ENCODE data around the gene NMRAL1. TPM values are rescaled to one million over a fixed set of nuclear protein-coding genes. Genes with fewer than 3 reads are reported as not detected.

The NMRAL1 gene
- polyA plus RNA-seq, 1 of the 3 experiments (the other 2 are of a cell fraction): 99.9 TPM

DNA sequence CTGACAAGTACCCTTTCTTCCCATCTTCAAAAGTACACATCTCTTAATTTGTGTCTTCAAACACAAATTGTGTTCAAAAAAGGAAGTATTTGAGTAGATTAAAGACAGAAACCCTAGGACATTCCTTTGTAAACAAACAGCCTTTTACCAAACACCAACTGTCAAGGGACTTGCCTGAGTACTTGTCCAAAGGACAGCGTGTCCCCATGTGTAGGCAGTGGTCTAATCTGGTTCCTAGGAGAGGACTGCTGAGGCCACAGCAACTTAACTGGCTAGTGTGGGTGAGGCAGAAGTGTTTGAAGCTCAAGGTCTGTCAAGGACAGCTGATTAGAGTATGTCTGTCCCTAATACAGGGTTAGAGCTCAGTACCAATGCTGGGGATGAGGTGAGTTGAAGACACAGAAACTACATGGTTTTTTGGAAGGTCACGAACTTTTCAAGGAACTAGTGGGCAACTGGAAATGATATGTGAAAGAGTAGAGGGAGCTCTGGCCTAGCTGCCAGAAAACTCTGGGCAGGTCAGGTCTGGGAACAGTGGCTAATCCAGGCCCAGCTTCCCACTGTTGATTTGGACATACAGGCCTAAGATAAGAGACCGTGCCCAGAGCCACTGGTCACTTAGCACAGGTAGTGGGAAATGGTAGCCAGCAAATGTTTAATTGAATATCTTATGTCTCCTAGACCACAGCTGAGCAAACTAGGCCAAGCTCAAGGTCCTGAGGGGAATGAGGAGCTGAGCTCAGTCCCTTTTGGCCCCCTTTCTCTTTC is 11.9 kb upstream of the NMRAL1 start:
- CTCF ChIA-PET: interaction anchor here (1.2 to 4.2 kb wide), 4 partner anchors 10 to 32 kb away, joined by 3 to 22 read pairs (median 6); partner anchors contain the start of gene HMOX2
- TF ChIP-seq, protein P1, sequence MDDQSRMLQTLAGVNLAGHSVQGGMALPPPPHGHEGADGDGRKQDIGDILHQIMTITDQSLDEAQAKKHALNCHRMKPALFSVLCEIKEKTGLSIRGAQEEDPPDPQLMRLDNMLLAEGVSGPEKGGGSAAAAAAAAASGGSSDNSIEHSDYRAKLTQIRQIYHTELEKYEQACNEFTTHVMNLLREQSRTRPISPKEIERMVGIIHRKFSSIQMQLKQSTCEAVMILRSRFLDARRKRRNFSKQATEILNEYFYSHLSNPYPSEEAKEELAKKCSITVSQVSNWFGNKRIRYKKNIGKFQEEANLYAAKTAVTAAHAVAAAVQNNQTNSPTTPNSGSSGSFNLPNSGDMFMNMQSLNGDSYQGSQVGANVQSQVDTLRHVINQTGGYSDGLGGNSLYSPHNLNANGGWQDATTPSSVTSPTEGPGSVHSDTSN (IDR thresholded peaks at IDR 0.05): no peak
- TF ChIP-seq, protein P2, sequence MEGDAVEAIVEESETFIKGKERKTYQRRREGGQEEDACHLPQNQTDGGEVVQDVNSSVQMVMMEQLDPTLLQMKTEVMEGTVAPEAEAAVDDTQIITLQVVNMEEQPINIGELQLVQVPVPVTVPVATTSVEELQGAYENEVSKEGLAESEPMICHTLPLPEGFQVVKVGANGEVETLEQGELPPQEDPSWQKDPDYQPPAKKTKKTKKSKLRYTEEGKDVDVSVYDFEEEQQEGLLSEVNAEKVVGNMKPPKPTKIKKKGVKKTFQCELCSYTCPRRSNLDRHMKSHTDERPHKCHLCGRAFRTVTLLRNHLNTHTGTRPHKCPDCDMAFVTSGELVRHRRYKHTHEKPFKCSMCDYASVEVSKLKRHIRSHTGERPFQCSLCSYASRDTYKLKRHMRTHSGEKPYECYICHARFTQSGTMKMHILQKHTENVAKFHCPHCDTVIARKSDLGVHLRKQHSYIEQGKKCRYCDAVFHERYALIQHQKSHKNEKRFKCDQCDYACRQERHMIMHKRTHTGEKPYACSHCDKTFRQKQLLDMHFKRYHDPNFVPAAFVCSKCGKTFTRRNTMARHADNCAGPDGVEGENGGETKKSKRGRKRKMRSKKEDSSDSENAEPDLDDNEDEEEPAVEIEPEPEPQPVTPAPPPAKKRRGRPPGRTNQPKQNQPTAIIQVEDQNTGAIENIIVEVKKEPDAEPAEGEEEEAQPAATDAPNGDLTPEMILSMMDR (IDR thresholded peaks at IDR 0.05): no peak
- no peak for DNase-seq
- Histone ChIP-seq H3K79me2 (ENCODE audit: insufficient read depth) (peaks cover 73% of the 10 kb centered on the region), H3K27ac (ENCODE audit: low read depth in 2 of 2, low read length in 1 of 2) (no peak overlapping the region), H3K9me2 (no peaks in the 10 kb centered on the region), H4K20me1 (ENCODE audit: insufficient read depth) (no peaks in the 10 kb centered on the region; the same call in 1 of the 2 replicates), H3K4me2 (no peak overlapping the region), H3K9me3 (no peaks in the 10 kb centered on the region), H3K4me1 (ENCODE audit: control insufficient read depth in 1 of 2, insufficient read depth in 2 of 2, low read depth in 1 of 2, low read length in 1 of 2) (peaks cover 0 to 24% of the 10 kb centered on the region in 2 experiments; a peak in 2 of 4 replicates), H3K9ac (no peak overlapping the region), H3K36me3 (replicated peaks in 1 of 2; ENCODE audit: control insufficient read depth in 1 of 2, insufficient read depth in 2 of 2, low read length in 1 of 2) (peaks cover 4 to 7% of the 10 kb centered on the region in 2 experiments), H3K27me3 (ENCODE audit: insufficient read depth) (no peaks in the 10 kb centered on the region), H3K4me3 (ENCODE audit: low read depth in 2 of 2, low read length in 1 of 2) (no peak overlapping the region), H2AFZ (ENCODE audit: low read depth) (no peak overlapping the region), H3F3A (replicated peaks; ENCODE audit: insufficient read depth) (peaks cover 34% of the 10 kb centered on the region)
- POLR2A ChIA-PET: interaction anchor here (0.7 kb wide), 1 partner anchor 10 kb away, joined by 3 read pairs; the partner anchor contains the start of gene HMOX2
- 100% methylated on average over 3 of the region's 3 CpGs for WGBS (ENCODE audit: low lambda C conversion rate)

DNA sequence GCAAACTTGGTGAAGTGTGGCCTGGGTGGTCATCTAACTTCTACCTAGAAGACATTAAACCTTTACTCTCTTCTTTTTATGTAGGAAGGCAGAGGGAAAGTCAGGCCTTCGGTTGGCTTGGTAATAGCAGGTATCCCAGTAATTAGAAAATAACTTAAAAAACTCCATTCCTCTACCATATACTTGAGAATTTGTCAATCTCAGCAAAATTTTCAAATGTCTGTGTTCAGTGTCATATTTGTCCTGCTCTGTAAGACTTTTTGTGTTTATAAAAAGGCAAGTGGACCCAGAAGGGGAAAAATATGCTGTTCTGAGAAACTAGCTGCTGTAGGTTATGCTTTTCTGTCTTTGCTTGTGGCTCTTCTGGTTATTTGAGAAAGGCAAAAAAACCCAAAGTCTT is 7.5 kb upstream of the NMRAL1 start:
- no peak overlapping the region for H3K27ac ChIP-seq (ENCODE audit: low read depth in 2 of 2, low read length in 1 of 2)
- WGBS (ENCODE audit: low lambda C conversion rate): 100% methylated on average over 1 of the region's 1 CpG
- no peak overlapping the region for H3K4me2 ChIP-seq
- TF ChIP-seq TEAD4 (IDR thresholded peaks at IDR 0.05; ENCODE audit: borderline replicate concordance, insufficient read depth): no peak
- TF ChIP-seq NRF1 (IDR thresholded peaks at IDR 0.05; ENCODE audit: low read depth, low read length): no peak
- TF ChIP-seq TAF1 (IDR thresholded peaks at IDR 0.05; ENCODE audit: borderline replicate concordance, low read depth, low read length): no peak
- TF ChIP-seq RAD21 (IDR thresholded peaks at IDR 0.05; ENCODE audit: low read length): no peak
- TF ChIP-seq CHD2 (IDR thresholded peaks at IDR 0.05; ENCODE audit: low read length, partially characterized antibody): no peak
- TF ChIP-seq, protein P3, sequence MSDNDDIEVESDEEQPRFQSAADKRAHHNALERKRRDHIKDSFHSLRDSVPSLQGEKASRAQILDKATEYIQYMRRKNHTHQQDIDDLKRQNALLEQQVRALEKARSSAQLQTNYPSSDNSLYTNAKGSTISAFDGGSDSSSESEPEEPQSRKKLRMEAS (IDR thresholded peaks at IDR 0.05; ENCODE audit: low read depth): no peak
- no peak for TF ChIP-seq EZH2phosphoT487 (IDR thresholded peaks at IDR 0.05; ENCODE audit: borderline replicate concordance, low read depth)
- TF ChIP-seq POLR2AphosphoS5 (IDR thresholded peaks at IDR 0.05; ENCODE audit: low read depth, low read length): no peak
- TF ChIP-seq, protein P4, sequence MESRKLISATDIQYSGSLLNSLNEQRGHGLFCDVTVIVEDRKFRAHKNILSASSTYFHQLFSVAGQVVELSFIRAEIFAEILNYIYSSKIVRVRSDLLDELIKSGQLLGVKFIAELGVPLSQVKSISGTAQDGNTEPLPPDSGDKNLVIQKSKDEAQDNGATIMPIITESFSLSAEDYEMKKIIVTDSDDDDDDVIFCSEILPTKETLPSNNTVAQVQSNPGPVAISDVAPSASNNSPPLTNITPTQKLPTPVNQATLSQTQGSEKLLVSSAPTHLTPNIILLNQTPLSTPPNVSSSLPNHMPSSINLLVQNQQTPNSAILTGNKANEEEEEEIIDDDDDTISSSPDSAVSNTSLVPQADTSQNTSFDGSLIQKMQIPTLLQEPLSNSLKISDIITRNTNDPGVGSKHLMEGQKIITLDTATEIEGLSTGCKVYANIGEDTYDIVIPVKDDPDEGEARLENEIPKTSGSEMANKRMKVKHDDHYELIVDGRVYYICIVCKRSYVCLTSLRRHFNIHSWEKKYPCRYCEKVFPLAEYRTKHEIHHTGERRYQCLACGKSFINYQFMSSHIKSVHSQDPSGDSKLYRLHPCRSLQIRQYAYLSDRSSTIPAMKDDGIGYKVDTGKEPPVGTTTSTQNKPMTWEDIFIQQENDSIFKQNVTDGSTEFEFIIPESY (IDR thresholded peaks at IDR 0.05; ENCODE audit: borderline replicate concordance, low read depth): no peak
- TF ChIP-seq SIN3A (IDR thresholded peaks at IDR 0.05; ENCODE audit: borderline replicate concordance, low read depth, low read length): no peak
- no peak for TF ChIP-seq FOXM1 (IDR thresholded peaks at IDR 0.05; ENCODE audit: low read depth)
- no peak for TF ChIP-seq FOSL2 (IDR thresholded peaks at IDR 0.05; ENCODE audit: borderline replicate concordance, low read depth)
- DNase-seq: no peak
- no peak overlapping the region for H3K9ac ChIP-seq
- H3K9me2 ChIP-seq: no peaks in the 10 kb centered on the region
- ChIA-PET POLR2A (no interaction called here), CTCF (interaction anchor here (1.6 kb wide), 1 partner anchor 36 kb away, joined by 5 read pairs; no protein-coding TSS in a partner anchor)
- H3K79me2 ChIP-seq (ENCODE audit: insufficient read depth): peaks cover 93% of the 10 kb centered on the region
- no peak overlapping the region for H3K4me3 ChIP-seq (ENCODE audit: low read depth in 2 of 2, low read length in 1 of 2)
- no peaks in the 10 kb centered on the region; the same call in 1 of the 2 replicates for H4K20me1 ChIP-seq (ENCODE audit: insufficient read depth)
- peaks cover 15% of the 10 kb centered on the region for H3F3A ChIP-seq (replicated peaks; ENCODE audit: insufficient read depth)
- H3K27me3 ChIP-seq (ENCODE audit: insufficient read depth): no peaks in the 10 kb centered on the region
- H2AFZ ChIP-seq (ENCODE audit: low read depth): no peak overlapping the region
- peaks cover 7 to 12% of the 10 kb centered on the region in 2 experiments for H3K36me3 ChIP-seq (replicated peaks in 1 of 2; ENCODE audit: control insufficient read depth in 1 of 2, insufficient read depth in 2 of 2, low read length in 1 of 2)
- no peaks in the 10 kb centered on the region for H3K9me3 ChIP-seq
- H3K4me1 ChIP-seq (ENCODE audit: control insufficient read depth in 1 of 2, insufficient read depth in 2 of 2, low read depth in 1 of 2, low read length in 1 of 2): no peaks in the 10 kb centered on the region; a peak in 2 of 4 replicates
